IPS-15b (cell line): Measurements from ENCODE around the gene SARS2.

Experiments
- H3K27me3 ChIP-seq: one replicate; pipeline ENCODE4 v1.6.1; 2013; ENCODE audit warnings: low read length; ENCODE audit not compliant: control insufficient read depth, insufficient read depth
- H3K36me3 ChIP-seq: one replicate; pipeline ENCODE4 v1.6.1; 2013; ENCODE audit warnings: low read length; ENCODE audit not compliant: control insufficient read depth, insufficient read depth
- H3K4me1 ChIP-seq: one replicate; pipeline ENCODE4 v1.6.1; 2013; ENCODE audit warnings: mild to moderate bottlenecking, low read length; ENCODE audit not compliant: control insufficient read depth, insufficient read depth
- H3K4me3 ChIP-seq: one replicate; pipeline ENCODE4 v1.5.1; 2013; ENCODE audit warnings: low read depth, low read length
- H3K9ac ChIP-seq: one replicate; pipeline ENCODE4 v1.6.1; 2013; ENCODE audit warnings: low read depth, mild to moderate bottlenecking, low read length
- H3K9me3 ChIP-seq: one replicate; pipeline ENCODE4 v1.6.1; 2013; ENCODE audit warnings: mild to moderate bottlenecking, low read length; ENCODE audit not compliant: control insufficient read depth, insufficient read depth

SARS2 gene

DNA sequence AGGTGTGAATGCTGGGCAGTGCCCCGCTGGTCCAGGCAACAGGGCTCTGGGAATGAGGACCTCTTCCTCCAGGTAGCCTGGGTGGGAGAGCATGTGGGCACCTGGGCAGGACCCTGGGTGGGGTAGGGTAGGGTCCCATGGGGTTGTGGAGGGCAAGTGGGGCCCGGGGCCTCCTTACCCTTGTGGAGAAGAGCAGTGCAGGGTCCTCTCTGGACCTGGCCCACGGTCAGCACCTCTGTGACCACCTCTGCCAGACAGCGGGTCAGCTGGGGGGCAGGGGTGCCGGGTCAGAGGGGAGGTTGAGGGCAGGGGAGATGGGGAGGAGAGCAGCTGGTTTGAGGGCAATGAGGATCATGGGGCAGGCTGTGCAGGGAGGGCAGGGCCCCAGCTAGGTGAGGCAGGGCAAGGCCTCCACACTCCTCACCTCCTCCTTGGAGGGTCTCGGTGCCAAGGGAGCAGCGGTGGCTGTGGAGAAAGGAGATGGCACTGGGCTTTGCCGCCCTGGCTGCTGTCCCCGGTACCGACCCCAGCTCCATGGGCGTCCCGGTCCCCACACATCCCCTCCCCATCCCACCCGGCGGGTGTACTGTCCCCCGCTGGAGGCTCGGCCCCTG is 19.1 kb downstream of the SARS2 start:
- Histone ChIP-seq H3K9ac (no peak overlapping the region), H3K9me3 (no peaks in the 10 kb centered on the region), H3K4me1 (no peaks in the 10 kb centered on the region), H3K36me3 (peaks cover 9% of the 10 kb centered on the region), H3K4me3 (no peak overlapping the region), H3K27me3 (no peaks in the 10 kb centered on the region)

- H3K4me1 ChIP-seq = no peaks in the 10 kb centered on the region
- peaks cover 13% of the 10 kb centered on the region for H3K36me3 ChIP-seq
- no peaks in the 10 kb centered on the region for H3K9me3 ChIP-seq
- no peak overlapping the region for H3K4me3 ChIP-seq
- H3K27me3 ChIP-seq = no peaks in the 10 kb centered on the region
- no peak overlapping the region for H3K9ac ChIP-seq
Observed at GRCh38 chr19:38910488-38910887, 20.1 kb downstream of the SARS2 start.

DNA sequence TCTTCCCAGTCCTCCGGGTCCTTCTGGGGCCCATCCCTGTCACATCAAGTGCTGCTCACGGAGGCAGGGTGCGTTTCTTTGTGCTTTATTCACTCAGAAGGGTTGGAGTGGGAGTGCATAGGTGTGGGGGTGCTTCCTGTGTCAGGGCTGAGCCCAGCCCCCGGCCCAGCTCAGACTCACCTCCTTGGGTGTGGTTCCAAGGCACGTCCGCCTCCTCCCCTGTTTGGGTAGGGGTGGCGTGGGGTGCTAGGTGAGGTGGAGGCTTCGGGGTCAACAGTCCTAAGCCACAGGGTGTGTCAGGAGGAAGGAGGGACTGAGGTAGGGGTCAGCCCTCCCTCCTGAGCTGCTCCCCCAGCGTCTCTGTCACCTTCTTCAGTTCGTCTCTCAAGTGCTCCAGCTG is 21.7 kb downstream of the SARS2 start:
- Histone ChIP-seq H3K4me1 (no peaks in the 10 kb centered on the region), H3K4me3 (no peak overlapping the region), H3K27me3 (no peaks in the 10 kb centered on the region), H3K9me3 (no peaks in the 10 kb centered on the region), H3K36me3 (peaks cover 23% of the 10 kb centered on the region), H3K9ac (no peak overlapping the region)

DNA sequence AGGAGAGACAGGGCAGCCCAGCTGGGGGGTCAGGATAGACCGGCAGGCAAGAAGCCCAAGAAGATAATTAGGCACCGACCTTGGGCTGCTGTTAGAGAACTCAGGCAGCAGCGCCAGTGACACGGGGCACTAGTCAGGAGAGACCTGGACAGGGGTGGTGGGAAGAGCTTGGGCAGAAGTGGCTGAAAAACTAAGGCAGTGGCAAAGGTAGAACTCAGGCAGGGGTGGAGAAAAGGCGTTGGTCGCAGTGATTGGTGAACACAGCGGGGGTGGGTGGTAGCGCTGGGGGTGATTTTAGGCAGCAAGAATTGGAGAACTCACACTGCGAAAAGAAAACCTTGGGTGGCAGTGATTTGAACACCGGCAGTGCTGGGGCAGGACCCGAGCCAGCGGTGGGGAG is 22.9 kb downstream of the SARS2 start:
- Histone ChIP-seq H3K27me3 (no peaks in the 10 kb centered on the region), H3K4me3 (no peak overlapping the region), H3K36me3 (peaks cover 23% of the 10 kb centered on the region), H3K9ac (no peak overlapping the region), H3K9me3 (no peaks in the 10 kb centered on the region), H3K4me1 (no peaks in the 10 kb centered on the region)

GRCh38 chr19:38907227-38907626 is 23.3 kb downstream of the SARS2 start:
- Histone ChIP-seq H3K9me3 (no peaks in the 10 kb centered on the region), H3K27me3 (no peaks in the 10 kb centered on the region), H3K4me3 (no peak overlapping the region), H3K36me3 (peaks cover 23% of the 10 kb centered on the region), H3K9ac (no peak overlapping the region), H3K4me1 (no peaks in the 10 kb centered on the region)

DNA sequence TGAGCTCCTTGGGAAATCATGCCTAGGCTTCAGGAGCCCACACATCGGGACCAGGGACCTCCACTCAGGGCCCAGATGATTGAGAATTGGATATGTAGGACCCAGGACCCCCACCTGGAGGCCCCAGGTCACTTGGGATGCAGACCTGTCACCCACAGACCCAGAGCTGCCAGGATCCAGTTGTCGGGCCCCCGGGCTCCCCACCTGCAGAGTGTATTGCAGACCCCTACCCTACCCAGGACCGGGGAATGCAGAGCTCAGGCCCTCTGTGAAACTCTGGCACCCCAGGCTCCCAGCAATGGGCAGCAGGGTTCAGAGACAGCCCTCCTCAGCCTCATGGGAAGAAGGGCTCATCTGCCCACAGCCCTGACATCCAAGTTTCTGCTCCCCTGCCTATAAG is 24.9 kb downstream of the SARS2 start:
- no peak overlapping the region for H3K4me3 ChIP-seq

DNA sequence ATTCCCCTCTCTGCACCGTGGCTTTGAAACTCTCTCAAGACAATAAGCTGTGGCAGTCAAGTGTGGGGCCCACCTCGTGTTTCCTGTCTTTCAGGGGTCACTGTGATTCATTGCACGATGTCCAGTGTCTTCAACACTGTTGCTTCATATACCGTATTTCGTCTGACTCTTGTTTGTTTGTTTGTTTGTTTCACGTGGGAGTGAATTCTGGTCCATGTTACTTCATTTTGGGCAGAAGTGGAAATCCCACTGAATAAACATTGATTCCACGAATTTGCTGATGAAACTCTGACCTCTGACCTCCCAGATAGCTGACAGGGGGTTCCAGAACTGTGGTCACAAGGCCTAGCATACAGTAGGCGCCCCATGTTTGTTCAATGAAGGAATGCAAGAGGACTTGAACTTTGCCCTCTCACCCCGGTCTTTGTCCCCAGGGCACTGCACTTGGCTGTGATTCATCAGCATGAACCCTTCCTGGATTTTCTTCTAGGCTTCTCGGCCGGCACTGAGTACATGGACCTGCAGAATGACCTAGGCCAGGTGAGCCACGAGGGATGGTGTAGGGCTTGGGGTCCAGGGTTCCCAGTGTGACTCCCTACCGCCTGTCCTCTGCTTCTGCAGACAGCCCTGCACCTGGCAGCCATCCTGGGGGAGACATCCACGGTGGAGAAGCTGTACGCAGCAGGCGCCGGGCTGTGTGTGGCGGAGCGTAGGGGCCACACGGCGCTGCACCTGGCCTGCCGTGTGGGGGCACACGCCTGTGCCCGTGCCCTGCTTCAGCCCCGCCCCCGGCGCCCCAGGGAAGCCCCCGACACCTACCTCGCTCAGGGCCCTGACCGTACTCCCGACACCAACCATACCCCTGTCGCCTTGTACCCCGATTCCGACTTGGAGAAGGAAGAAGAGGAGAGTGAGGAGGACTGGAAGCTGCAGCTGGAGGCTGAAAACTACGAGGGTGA is 25.7 kb downstream of the SARS2 start:
- Histone ChIP-seq H3K4me3 (no peak overlapping the region), H3K36me3 (peaks cover 23% of the 10 kb centered on the region), H3K9me3 (no peaks in the 10 kb centered on the region), H3K4me1 (peaks cover 6% of the 10 kb centered on the region), H3K9ac (no peak overlapping the region), H3K27me3 (no peaks in the 10 kb centered on the region)

More for the DNA sequence above, 24.9 kb downstream of the SARS2 start:
- Histone ChIP-seq H3K4me1 (peaks cover 6% of the 10 kb centered on the region), H3K9me3 (no peaks in the 10 kb centered on the region), H3K9ac (no peak overlapping the region), H3K27me3 (no peaks in the 10 kb centered on the region), H3K36me3 (peaks cover 23% of the 10 kb centered on the region)

- no peak overlapping the region for H3K9ac ChIP-seq
- peaks cover 14% of the 10 kb centered on the region for H3K36me3 ChIP-seq
Observed at GRCh38 chr19:38901683-38902082, 28.9 kb downstream of the SARS2 start.

DNA sequence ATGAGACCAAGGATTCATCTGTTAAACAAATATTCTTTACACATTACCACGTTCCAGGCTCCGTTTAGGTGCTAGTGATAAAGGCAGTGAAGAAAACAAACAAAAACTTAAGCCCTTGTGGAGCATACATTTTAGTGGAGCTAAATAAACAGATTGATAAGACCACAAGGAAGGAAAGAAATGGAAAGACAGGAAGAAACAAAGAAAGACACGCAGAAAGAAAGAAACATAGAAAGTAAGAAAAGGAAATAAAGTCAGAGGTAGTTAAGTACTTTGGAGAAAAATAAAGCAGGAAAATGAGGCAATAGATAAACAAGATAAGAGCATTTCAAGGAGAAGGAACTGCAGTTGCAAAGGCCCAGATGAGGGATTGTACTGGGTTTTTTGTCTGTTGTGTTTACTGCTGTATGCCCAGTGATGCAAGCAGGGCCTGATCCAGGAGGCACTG is 29.8 kb downstream of the SARS2 start:
- Histone ChIP-seq H3K4me3 (peak overlapping the region; percentile 62), H3K9me3 (no peaks in the 10 kb centered on the region), H3K9ac (no peak overlapping the region), H3K36me3 (peaks cover 12% of the 10 kb centered on the region), H3K27me3 (peaks cover 14% of the 10 kb centered on the region), H3K4me1 (peaks cover 6% of the 10 kb centered on the region)

More at GRCh38 chr19:38901683-38902082, 28.9 kb downstream of the SARS2 start:
- no peak overlapping the region for H3K4me3 ChIP-seq
- H3K4me1 ChIP-seq = peaks cover 6% of the 10 kb centered on the region
- H3K9me3 ChIP-seq = no peaks in the 10 kb centered on the region
- peaks cover 14% of the 10 kb centered on the region for H3K27me3 ChIP-seq

- peaks cover 7% of the 10 kb centered on the region for H3K36me3 ChIP-seq
- H3K27me3 ChIP-seq = peaks cover 14% of the 10 kb centered on the region
- H3K9ac ChIP-seq = no peak overlapping the region
- peaks cover 6% of the 10 kb centered on the region for H3K4me1 ChIP-seq
- peak overlapping the region; percentile 62 for H3K4me3 ChIP-seq
- H3K9me3 ChIP-seq = no peaks in the 10 kb centered on the region
Observed at GRCh38 chr19:38900202-38900629, 30.3 kb downstream of the SARS2 start.

DNA sequence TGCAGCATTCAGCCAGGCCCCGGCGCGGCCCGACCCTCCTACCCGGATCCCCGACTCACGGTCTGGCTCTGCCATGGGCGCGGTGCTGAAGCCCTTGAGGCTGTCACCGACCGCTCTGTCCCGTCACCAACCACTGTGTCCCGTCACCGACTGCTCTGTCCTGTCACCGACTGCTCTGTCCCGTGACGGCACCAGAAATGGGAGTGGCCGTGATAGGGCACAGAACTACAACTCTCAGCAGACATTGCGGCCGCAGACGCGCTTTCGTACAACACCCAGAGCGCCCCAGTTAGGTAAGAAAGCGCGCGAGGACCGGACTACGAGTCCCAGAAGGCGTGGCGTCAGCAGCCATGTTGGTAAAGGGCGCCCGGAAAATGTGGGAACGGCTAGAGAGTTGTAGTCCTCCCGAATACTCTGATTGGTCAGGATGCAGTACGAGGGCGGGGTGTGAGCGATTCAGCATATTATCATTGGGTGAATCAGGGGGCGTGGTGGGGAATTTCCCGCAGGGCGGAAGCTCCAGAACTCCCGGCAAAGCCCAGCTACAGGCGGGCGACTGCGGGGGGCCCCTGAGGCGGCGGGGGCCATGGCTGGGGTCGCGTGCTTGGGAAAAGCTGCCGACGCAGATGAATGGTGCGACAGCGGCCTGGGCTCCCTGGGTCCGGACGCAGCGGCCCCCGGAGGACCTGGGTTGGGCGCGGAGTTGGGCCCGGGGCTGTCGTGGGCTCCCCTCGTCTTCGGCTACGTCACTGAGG is 30.9 kb downstream of the SARS2 start, which contains the start of the genes NFKBIB and SIRT2:
NFKBIB (plus strand) TSS at position 523 of the 755 bp plus-strand sequence; CDS start at position 587, 64 bp downstream.
SIRT2 (minus strand) TSS at position 172 of the 755 bp plus-strand sequence; CDS start at position 75, 97 bp downstream.
- H3K9me3 ChIP-seq = no peaks in the 10 kb centered on the region
- H3K27me3 ChIP-seq = peaks cover 14% of the 10 kb centered on the region
- H3K4me1 ChIP-seq = peaks cover 6% of the 10 kb centered on the region
- no peak within 1 kb of the TSS for H3K9ac ChIP-seq
- peak within 1 kb of the TSS; percentile 85 for H3K4me3 ChIP-seq
- peaks cover 1% of the 10 kb centered on the region for H3K36me3 ChIP-seq
